Measurements from ENCODE around the gene RUFY4.

RUFY4 gene

GRCh38 chr2:218065239-218066006 is 3.6 kb upstream of the RUFY4 start:
- no peak for DNase-seq

- no peak for DNase-seq
Observed at GRCh38 chr2:218066926-218067515, 2.0 kb upstream of the RUFY4 start.

GRCh38 chr2:218067523-218067922 is 1.5 kb upstream of the RUFY4 start:
- DNase-seq: no peak

- DNase-seq: no peak
Observed at GRCh38 chr2:218069606-218070300, 700 bp downstream of the RUFY4 start.

- DNase-seq: no peak
Observed at GRCh38 chr2:218070587-218070986, 1.5 kb downstream of the RUFY4 start.

GRCh38 chr2:218071218-218071937 is 2.3 kb downstream of the RUFY4 start:
- no peak for DNase-seq

GRCh38 chr2:218072002-218072401 is 2.9 kb downstream of the RUFY4 start:
- DNase-seq: no peak

GRCh38 chr2:218072478-218073024 is 3.5 kb downstream of the RUFY4 start:
- no peak for DNase-seq

GRCh38 chr2:218073185-218073584 is 4.1 kb downstream of the RUFY4 start:
- DNase-seq: no peak

GRCh38 chr2:218074031-218074430 is 5.0 kb downstream of the RUFY4 start:
- peak; percentile 1 for DNase-seq

- no peak for DNase-seq
Observed at GRCh38 chr2:218075975-218076811, 7.1 kb downstream of the RUFY4 start.

- DNase-seq: no peak
Observed at GRCh38 chr2:218077464-218078216, 8.6 kb downstream of the RUFY4 start.

GRCh38 chr2:218079943-218080913 is 11.2 kb downstream of the RUFY4 start:
- DNase-seq: no peak

GRCh38 chr2:218081063-218081462 is 12.0 kb downstream of the RUFY4 start:
- DNase-seq: no peak

- DNase-seq: no peak
Observed at GRCh38 chr2:218081695-218082094, 12.6 kb downstream of the RUFY4 start.

- no peak for DNase-seq
Observed at GRCh38 chr2:218082586-218083351, 13.7 kb downstream of the RUFY4 start.

- no peak for DNase-seq
Observed at GRCh38 chr2:218083352-218083676, 14.3 kb downstream of the RUFY4 start.

GRCh38 chr2:218086478-218086877 is 17.4 kb downstream of the RUFY4 start:
- no peak for DNase-seq

GRCh38 chr2:218089259-218089658 is 20.2 kb downstream of the RUFY4 start:
- no peak for DNase-seq

Data from NCI-H146 (cell line).